8988T (cell line): ENCODE results near the gene EXD3.
"Not testable (repeated sequence)": the region's sequence is repeated elsewhere in the genome, so short reads cannot be mapped to it uniquely, and the experiment has no call there.

Experiments used
- DNase-seq: peaks from one replicate; pipeline ENCODE4 v3.0.0; 2011

Gene EXD3

DNA sequence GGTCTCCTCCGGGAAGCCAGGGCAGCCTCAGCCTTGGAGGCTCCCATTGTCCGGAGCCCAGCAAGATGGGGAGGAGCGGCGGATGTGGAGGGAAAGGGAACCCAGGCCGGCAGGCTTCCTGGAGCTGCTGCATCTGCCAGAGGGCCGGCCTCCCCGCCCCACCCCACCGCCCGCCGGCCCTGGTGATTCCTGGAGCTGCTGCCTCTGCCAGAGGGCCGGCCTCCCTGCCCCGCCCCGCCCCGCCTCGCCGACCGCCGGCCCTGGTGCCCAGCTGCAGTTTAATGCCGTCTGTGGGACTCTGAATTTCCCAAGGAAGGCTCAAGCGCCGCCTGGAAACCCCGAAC is 31.6 kb downstream of the EXD3 start:
- DNase-seq = no peak

DNA sequence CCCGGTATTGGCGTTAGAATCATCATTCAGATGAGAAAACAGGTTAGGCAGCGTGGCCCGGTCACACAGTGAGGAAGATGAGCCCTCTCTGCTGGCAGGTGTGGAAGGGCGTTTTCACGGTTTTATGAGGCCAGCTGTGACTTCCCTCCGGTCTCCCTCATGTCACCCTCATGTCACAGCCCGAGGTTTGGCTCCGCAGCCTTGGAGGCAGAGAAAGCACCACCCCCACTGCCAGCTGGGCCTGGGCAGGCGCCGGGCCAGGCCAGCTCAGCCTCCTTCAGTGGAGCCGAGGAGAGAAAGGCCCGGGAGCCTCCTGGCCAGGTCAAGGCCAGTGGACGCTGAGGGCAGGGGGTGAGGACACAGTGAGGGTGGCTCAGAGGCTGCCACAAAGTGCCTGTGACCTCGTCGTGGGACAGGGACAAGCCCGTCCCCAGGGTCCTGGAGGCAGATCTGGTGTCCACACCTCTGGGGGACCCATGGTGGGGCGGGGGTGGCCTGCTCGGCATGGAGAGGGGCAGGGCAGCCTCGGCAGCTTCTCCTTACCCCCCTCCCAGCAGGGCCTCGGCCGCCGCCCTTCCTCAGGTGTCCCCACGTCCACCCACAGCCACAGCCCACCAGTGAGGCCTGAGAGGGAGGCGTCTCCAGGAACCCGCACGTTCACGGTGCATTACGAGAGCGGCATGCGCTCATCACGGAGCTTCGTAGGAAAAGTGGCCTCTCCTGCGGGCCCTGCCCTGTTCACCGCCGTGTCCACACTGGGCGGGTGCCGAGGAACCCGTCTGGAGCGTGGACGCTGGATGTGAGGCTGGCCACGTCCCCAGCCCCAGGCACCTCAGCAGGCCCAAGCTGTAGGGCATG is 32.2 kb downstream of the EXD3 start:
- no peak for DNase-seq

DNA sequence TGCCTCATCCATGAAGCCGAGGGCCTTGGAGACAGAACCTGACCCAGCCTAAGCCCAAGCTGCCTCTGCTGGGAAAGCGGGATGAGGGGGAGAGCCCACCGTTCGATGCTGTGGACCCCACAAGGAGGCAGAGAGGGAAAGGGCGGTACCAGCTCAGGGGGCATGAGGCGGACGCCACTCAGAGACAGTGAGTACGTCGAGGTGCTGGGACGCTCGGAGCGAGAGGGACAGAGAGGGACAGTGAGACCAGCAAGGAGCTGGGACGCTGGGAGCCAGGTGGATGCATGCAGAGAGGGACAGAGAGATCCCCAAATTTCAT is 33.6 kb downstream of the EXD3 start:
- no peak for DNase-seq

DNA sequence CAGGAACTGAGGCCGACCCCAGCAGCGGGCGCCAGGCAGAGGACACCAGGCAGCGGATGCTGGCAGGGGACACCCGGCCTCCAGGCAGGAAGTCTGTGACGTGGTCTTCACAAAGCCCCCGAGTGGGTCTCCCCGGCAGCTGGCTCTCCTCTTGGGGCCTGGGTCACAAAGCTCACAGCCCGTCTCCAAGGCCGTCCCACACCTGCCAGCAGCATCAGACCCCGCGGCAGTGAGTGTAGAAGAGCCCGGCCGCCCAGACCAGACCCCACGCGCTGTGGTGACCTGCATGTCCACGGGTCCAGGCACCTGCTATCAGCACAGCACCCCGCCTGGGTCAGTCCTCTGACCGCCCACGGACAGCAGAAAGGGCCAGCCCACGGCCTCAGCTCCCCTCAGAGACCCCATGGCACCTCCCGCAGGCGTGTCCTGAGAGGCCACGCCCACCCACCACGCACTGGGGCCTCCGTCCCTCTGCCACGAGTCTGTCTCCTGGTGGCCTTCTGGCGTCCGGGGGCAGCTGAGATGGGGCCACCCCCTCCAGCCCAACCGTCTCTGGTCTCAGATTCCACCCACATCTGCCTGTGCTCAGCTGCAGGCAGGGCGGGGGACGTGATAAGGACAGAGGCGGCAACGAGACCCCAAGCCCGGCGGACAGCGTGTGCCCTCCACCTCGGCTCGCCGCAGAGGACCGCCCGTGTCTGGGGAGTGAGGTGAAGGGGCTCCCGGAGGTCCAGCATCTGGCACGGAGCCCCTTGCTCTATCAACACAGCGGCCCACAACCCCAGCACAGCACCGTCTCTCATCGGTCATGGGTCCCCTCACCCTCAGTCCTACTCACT is 34.2 kb downstream of the EXD3 start:
- DNase-seq = no peak

DNA sequence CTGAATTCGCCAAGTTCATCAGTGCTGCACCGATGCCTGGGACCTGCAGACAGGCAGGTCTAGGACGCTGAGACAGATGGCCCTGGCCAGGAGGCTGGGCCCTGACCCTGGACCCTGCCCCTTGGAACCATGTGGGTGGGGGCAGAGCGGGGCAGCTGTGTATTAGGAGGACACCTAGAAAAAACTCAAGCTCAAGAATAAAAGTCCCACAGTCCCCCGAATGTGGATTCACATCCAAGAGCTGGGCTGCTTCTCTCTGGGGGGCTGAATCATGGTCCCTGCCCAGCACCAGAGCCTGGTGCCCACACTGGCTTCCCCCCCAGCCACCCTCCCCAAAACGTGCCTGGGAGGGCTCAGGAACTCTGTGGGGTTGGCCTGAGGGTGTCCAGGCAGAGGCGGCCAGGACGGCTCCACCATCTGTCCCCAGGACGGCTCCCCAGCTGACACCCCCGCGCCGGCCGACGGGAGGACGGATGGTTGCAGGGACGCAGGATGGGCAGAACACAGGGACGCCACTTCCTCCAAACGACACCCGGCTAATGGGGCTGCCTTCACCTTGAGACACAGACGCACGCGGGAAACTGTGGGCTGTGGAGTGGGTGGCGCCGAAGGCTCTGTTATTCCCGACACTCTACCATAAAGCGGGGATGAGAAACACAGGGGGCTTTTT is 34.9 kb downstream of the EXD3 start:
- DNase-seq = no peak

DNA sequence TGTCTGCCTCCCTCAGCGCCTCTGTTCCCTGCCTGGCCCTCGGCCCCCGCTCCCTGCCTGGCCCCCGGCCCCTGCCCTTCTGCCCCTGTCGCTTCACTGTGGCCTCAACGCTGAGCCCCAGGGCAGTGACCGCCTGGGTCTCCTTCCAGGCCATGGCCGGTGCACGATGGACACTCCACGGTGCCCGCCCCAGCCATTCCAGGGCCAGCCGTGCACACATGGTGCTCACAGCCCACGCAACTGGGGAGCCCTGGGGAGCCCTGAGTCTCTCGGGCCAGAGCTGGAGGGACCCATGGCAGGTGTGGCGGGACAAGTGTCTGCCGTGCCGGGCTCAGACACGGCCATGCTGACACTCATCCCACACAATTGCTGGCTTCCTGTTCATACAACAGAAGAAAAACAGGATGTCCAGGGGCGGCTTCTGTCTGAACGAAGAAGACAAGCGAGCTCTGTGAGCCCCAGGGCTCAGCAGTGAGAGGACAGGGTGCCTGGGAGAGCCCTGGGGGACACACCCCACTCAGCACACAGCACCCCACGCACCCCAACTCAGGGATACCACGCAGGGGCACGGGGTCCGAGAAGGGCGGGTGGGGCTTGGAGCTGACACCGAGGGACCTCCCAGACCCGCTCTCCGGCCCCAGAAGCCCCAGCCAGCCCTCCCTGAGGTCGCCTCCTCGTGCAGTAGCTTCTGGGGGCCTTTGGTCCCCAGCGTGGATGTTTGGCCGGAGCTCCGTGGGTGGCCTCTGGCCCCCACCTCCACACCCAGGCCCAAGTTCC is 35.7 kb downstream of the EXD3 start:
- no peak for DNase-seq

DNA sequence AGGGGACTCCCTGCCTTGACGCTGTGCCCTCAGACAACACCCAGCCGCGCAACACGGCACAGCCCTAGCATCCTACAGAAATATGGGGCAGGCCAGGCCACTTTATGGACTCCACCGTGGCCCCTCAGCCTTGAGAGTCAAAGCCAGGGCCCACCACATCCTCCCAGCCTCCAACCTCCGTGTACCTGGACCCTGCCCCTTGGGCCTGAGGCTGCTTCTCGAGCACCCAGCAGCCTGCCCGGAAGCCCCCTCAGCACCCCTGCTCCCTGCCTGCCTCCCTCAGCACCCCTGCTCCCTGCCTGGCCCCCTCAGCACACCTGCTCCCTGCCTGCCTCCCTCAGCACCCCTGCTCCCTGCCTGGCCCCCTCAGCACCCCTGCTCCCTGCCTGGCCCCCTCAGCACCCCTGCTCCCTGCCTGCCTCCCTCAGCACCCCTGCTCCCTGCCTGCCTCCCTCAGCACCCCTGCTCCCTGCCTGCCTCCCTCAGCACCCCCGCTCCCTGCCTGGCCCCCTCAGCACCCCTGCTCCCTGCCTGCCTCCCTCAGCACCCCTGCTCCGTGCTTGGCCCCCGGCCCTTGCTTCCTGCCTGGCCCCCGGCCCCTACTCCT is 36.4 kb downstream of the EXD3 start:
- not testable (repeated sequence) for DNase-seq

DNA sequence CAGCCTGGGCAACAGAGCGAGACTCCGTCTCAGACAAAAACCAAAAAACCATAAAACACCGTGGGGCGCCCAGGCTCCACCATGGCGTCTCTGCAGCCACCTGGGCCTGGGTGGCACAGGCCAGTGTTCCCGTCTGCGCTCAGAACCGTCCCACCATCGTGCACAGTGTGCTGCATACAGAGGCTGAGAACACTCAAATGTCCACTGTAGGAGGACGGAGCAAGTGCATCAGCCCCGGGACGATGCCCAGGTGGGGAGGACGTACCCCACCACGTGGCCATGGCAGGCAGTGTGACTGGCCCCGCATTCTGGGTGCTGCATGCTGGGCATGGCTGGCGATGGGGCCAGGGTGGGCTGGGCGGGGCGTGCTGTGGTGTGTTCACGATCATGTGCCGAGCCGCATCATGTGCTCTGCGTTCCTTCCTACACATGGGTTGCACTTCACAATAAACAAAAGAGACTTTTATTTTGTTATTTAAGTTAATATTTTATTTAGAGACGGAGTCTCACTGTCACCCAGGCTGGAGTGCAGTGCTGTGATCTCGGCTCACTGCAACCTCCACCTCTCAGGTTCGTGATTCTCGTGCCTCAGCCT is 37.8 kb downstream of the EXD3 start:
- DNase-seq = no peak

DNA sequence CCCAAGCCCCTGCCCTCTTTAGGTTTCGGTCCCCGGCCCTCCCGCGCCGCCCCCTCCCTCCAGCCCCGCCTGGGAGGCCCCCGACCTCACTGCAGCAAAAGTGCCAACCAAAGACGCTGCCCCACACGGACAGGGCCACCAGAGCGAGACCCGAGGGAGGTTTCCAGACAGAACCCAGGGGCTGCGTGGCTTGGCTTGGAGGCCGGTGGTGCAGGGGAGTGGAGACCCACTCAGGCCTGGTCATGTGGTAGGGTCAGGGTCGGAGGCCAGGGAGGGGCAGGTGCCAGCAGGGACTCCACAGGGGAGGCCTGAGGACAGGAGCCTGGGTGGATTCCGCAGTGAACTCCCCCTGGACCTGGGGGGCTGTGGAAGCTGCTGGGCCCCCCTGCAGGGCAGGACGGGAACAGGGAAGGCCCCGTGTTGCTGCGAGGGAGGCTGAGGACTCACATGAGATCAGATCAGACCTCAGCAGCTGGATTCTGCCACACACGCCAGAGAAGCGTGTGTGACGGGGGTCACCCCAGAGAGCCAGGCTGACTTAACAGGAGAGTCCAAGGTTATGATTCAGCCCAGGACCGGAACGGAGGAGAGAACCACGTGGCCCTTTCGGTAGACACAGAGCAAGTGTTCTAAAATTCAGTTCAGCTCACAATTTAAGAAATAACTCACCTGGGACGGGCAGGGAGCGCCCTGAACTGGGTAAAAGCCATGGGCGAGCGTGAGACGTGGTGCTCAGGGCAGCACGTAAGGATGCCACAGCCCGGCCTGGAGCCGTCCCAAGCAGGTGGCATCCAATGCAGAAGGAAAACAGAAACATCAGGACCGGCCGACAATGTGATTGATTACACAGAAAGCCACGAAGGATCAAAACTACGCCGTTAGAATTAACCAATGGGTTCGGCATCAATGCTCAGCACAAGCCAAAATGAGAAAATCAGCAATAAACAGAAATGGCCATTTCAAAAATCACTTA is 38.9 kb downstream of the EXD3 start:
- DNase-seq = no peak

DNA sequence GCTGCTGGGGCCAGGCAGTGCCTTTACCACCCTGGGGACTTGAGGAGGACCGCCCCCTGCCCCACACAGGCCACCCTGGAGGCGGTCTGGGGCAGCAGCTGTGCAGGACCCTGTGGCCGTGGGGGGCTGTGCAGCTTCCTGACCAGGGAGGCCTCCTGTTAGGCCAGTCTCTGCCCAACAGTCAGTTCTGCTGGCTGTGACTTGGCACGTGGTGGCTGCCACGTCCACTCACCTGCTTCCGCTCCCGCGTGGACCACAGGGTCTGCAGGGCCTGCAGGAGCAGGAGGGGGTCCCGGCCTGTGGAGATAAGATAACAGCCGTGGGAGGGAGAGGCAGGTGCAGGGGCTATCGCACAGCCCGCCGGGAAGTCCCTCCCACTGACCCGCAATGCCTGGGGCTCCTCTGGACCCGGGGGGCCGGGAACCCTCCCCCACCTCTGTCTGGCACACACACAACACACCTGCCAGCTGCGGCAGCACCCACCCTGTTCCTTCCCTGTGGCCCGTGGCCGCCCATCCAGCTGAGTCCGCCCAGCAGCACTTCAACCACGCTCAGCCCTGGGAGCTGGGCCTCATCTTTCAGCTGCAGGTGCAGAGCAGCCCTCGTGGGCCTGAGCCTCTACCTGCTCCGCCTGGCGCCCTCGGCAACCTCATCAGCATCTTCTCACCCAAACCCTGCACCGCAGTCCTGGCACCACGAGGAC is 39.7 kb downstream of the EXD3 start:
- DNase-seq = no peak

DNA sequence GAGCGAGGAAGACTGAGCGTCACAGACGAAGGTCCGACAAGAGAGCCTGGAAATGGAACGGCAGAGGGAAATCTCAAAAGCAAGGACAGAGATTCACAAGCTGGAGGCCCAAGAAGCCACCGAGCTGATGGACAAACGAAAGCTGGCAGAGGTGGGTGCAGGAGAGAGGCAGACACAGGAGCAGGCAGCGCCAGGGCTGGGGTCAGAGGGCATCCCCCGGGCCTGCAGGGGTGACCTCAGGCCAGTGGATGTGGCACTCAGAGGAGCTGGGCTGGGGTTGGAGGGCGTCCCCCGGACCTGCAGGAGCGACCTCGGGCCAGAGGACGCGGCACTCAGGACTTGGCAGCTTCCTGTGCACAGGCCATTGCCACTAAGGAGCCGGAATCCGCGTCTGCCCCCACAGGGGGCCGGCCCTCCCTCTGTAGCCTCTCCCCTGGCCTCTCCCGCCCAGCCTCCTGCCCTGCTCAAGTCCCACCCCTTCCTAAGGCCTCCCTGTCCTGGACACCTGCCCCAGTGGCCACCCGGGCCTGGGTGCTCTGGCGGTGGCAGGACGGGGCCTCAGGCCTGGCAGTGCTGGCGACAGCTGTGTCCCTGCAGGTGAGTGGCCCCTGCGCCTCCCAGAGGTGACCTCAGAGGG is 40.4 kb downstream of the EXD3 start:
- no peak for DNase-seq

DNA sequence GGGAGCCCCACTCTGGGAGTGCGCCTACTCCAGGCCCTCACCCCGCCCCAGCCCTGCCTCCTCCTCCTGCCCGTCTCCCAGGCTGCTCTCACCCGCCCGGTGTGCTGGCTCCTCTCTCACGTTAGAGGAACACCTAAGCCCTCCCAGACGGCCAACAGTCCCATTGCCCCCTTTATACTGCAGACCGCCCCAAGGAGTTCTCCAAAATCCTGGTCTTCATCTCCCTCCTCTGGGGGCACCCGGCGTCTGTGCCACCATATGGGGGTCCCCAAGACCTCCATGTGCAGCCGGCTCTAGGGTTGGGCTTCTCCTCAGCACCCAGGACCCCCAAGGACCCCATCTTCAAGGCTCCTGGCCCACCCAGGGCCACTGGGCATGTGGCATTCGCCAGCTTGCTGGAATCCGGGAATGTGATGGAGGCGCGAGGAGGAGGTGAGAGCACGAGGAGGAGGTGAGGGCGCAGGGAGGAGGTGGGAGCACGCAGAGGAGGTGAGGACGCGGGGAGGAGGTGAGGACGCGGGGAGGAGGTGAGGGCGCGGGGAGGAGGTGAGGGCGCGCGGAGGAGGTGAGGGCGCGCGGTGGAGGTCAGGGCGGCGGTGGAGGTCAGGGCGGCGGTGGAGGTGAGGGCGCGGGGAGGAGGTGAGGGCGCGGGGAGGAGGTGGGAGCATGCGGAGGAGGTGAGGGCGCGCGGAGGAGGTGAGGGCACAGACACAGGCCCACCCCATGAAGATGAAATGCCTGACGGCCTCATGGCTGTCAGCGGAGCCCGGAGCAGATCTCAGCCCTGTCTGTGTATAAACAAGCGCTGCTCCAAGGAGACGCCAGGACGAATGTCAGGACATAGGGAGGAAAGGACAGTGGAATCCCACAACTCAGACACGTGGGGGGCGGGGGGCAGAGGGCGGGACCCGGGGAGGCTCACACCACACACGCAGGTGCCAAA is 41.2 kb downstream of the EXD3 start:
- DNase-seq = no peak

DNA sequence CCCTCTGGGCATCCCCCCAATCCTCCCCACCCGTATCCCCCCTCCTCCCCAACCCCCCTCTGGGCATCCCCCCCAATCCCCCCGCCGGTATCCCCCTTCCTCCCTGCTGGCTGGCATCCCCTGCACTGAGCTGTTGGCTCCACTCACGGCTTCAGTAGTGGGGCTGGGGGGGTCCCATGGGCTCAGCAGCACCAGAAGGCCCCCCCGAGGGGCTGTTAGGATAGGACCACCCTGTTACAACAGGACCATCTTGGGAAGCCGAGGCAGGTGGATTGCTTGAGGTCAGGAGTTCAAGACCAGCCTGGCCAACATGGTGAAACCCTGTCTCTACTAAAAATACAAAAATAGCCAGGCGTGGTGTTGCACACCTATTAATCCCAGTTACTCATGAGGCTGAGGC is 42.4 kb downstream of the EXD3 start:
- DNase-seq = no peak

DNA sequence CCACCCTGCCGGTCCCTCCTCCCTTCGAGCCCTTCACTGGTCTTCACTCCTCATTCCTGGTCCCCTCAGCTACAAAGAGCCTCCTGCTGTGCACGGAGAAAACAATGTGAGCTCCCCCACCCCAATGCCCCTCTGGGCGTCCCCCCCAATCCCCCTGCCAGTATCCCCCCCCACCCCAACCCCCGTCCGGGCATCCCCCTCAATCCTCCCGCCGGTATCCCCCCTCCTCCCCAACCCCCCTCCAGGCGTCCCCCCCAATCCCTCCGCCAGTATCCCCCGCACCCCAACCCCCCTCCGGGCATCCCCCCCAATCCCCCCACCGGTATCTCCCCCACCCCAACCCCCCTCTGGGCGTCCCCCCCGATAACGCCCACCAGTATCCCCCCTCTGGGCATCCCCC is 42.8 kb downstream of the EXD3 start:
- DNase-seq = no peak

DNA sequence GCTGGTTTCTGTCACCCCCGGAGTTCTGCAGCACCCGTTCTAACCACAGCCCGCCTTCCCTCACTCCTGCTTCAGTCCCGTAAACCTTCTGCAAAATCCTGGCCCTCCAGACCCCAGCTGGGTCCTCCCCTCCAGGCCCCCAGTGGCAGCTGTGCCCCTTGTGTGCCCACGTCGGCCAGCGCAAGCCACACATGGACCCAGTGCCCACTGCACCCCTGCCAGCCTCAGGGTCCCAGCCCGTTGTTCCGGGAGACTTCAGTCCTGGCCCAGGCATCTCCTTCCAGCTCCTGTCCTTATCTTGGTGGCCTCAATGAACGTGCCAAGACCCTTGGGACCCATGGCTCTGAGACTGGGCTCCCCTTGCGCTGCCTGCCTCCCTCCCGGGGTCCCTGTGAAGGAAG is 43.2 kb downstream of the EXD3 start:
- DNase-seq = no peak

DNA sequence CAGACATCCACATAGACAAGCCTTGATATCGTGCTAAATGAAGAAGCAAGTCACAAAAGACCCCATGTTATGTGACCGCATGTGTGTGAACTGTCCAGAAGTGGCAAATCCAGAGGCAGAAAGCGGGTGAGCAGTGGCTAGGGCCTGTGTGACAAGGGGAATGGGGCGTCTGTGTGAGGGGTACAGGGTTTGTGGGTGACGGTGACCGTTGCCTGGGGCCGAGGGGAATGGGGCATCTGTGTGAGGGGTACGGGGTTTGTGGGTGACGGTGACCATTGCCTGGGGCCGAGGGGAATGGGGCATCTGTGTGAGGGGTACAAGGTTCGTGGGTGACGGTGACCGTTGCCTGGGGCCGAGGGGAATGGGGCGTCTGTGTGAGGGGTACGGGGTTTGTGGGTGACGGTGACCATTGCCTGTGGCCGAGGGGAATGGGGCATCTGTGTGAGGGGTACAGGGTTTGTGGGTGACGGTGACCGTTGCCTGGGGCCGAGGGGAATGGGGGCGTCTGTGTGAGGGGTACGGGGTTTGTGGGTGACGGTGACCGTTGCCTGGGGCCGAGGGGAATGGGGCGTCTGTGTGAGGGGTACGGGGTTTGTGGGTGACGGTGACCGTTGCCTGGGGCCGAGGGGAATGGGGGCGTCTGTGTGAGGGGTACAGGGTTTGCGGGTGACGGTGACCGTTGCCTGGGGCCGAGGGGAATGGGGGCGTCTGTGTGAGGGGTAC is 44.1 kb downstream of the EXD3 start:
- DNase-seq = not testable (repeated sequence)

DNA sequence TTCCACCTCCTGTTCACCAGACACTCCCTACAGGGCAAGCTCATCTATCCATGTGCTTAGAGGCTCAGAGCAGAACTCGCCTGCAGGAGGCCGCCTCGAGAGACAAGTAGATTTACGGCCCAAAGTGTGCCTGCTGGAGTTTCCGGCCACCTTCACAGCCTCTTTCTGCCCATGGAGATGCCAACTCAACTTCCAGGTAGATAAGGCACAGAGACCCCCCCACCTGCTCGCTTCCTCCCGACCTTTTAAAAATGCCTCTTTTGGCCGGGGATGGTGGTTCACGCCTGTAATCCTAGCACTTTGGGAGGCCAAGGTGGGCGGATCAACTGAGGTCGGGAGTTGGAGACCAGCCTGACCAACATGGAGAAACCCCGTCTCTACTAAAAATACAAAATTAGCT is 46.6 kb downstream of the EXD3 start:
- DNase-seq = no peak
